A673 (cell line): ENCODE results near the gene COMMD6.

Source experiments
- EZH2 ChIP-seq: fragments of 200-600 bp; sonication (generic); IDR thresholded peaks from 2 replicates; pipeline ENCODE4 v1.6.1; 2017; ENCODE audit warnings: borderline replicate concordance, low read depth, mild to moderate bottlenecking, mixed read lengths, antibody characterized with exemption, low read length; ENCODE audit not compliant: poor library complexity, severe bottlenecking
- TF ChIP-seq, protein P1 (sequence below): fragments of 300-800, 200-600 bp; sonication (generic); conservative IDR thresholded peaks from 2 replicates; pipeline ENCODE4 v1.5.1; 2017; ENCODE audit warnings: low read depth, mild to moderate bottlenecking, antibody characterized with exemption, low read length, moderate library complexity, mixed read lengths

DNA sequence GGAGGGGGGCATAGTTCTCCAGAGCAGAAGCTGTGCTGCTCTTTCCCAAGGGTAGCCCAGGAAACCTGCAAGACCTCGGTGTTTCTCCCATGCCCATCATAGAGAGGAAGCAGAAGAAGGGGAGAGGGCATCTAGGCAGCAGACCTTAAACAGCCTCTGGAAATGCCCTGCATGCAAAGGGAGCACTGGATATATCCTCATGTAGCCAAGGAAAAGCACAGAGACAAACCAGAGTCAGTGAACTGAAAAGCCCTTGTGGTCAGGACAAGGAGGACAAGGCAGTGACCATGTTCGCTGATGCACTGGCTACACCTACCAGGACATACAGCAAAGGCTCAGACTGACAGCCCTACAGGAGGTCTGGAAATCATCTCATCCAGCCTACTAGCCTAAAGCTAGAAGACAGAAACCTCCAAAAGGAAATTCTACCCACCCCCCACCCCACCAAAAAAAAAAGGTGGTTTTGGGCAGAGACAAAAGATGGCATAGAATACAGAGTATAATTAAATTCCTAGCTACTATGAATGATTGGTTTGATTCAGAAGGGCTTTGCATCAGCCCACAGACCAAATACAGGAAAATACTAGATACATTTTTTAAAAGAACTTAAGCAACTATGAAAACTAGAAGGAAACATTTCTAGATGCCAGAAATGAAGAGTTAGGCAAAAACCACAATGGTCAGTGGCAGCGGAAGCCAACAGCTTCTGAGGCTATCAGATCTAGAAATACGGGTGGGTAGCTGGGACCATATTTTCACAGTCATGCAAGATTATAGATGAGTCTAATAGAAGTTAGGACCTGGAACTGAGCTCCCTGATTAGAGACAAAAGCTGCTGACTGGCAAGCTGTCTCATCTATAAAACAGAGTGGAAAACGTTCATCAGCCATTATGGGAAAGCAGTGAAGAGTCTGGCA, 51.2 kb downstream of the COMMD6 start:
- TF ChIP-seq, protein P1, sequence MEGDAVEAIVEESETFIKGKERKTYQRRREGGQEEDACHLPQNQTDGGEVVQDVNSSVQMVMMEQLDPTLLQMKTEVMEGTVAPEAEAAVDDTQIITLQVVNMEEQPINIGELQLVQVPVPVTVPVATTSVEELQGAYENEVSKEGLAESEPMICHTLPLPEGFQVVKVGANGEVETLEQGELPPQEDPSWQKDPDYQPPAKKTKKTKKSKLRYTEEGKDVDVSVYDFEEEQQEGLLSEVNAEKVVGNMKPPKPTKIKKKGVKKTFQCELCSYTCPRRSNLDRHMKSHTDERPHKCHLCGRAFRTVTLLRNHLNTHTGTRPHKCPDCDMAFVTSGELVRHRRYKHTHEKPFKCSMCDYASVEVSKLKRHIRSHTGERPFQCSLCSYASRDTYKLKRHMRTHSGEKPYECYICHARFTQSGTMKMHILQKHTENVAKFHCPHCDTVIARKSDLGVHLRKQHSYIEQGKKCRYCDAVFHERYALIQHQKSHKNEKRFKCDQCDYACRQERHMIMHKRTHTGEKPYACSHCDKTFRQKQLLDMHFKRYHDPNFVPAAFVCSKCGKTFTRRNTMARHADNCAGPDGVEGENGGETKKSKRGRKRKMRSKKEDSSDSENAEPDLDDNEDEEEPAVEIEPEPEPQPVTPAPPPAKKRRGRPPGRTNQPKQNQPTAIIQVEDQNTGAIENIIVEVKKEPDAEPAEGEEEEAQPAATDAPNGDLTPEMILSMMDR: no peak
- no peak for TF ChIP-seq EZH2
